IPS DF 6.9 (cell line): ENCODE data around the gene EWSR1.

Experiments used
- DNase-seq: peaks from one replicate; pipeline ENCODE4 v3.0.0-alpha.2; 2013; ENCODE audit warnings: low read depth, low spot score
- H3K27ac ChIP-seq: one replicate; pipeline ENCODE4 v1.5.1; 2013; ENCODE audit warnings: low read length, control low read depth
- H3K27me3 ChIP-seq: 2 replicates; pipeline ENCODE4 v1.6.1; 2013; ENCODE audit warnings: mild to moderate bottlenecking, low read length; ENCODE audit not compliant: control insufficient read depth, insufficient read depth
- H3K36me3 ChIP-seq: 2 replicates; pipeline ENCODE4 v1.6.1; 2013; ENCODE audit warnings: low read length; ENCODE audit not compliant: control insufficient read depth, insufficient read depth
- H3K4me1 ChIP-seq: 2 replicates; pipeline ENCODE4 v1.6.1; 2013; ENCODE audit warnings: low read length; ENCODE audit not compliant: control insufficient read depth, insufficient read depth
- H3K4me3 ChIP-seq: 2 replicates; pipeline ENCODE4 v1.5.1; 2013; ENCODE audit warnings: mild to moderate bottlenecking, low read length
- H3K9me3 ChIP-seq: 2 replicates; pipeline ENCODE4 v1.6.1; 2013; ENCODE audit warnings: low read length, inconsistent platforms; ENCODE audit not compliant: control insufficient read depth, insufficient read depth
- WGBS: extraction: QIAGEN DNeasy Blood & Tissue Kit; methylation state at CpG from one replicate; pipeline ENCODE4 v1.1.7; 2013; ENCODE audit warnings: mixed read lengths, missing lambda C conversion rate; ENCODE audit not compliant: insufficient read length, insufficient coverage; 5-methylcytosine and 5-hydroxymethylcytosine counted together

Gene EWSR1

GRCh38 chr22:29306835-29307595 is 38.9 kb downstream of the EWSR1 start:
- Histone ChIP-seq H3K27ac (no peak overlapping the region), H3K4me3 (peak overlapping the region; percentile 63), H3K4me1 (peaks cover 2% of the 10 kb centered on the region; the same call in 1 of the 2 replicates), H3K27me3 (no peaks in the 10 kb centered on the region), H3K9me3 (no peaks in the 10 kb centered on the region), H3K36me3 (no peaks in the 10 kb centered on the region)
- DNase-seq = peak; percentile 54
- whole genome bisulfite sequencing = no CpG with 5 or more reads among the region's 83 CpGs

GRCh38 chr22:29307596-29308147 is 39.6 kb downstream of the EWSR1 start:
- Histone ChIP-seq H3K4me3 (peak overlapping the region; percentile 63; the same call in 1 of the 2 replicates), H3K27me3 (no peaks in the 10 kb centered on the region), H3K4me1 (peaks cover 2% of the 10 kb centered on the region; the same call in 1 of the 2 replicates), H3K9me3 (no peaks in the 10 kb centered on the region), H3K36me3 (no peaks in the 10 kb centered on the region), H3K27ac (no peak overlapping the region)
- no peak for DNase-seq
- WGBS = no CpG with 5 or more reads among the region's 20 CpGs

GRCh38 chr22:29308148-29308790 is 40.2 kb downstream of the EWSR1 start:
- H3K4me3 ChIP-seq = no peak overlapping the region
- H3K36me3 ChIP-seq = no peaks in the 10 kb centered on the region
- no CpG with 5 or more reads among the region's 50 CpGs for WGBS
- no peak for DNase-seq
- no peaks in the 10 kb centered on the region for H3K9me3 ChIP-seq
- H3K27ac ChIP-seq = no peak overlapping the region
- H3K27me3 ChIP-seq = no peaks in the 10 kb centered on the region
- peaks cover 2% of the 10 kb centered on the region; the same call in 1 of the 2 replicates for H3K4me1 ChIP-seq

GRCh38 chr22:29308791-29309262 is 40.8 kb downstream of the EWSR1 start:
- no peaks in the 10 kb centered on the region for H3K9me3 ChIP-seq
- DNase-seq = no peak
- peaks cover 4% of the 10 kb centered on the region for H3K27me3 ChIP-seq
- no peak overlapping the region for H3K4me3 ChIP-seq
- no peak overlapping the region for H3K27ac ChIP-seq
- H3K4me1 ChIP-seq = peaks cover 2% of the 10 kb centered on the region; the same call in 1 of the 2 replicates
- no peaks in the 10 kb centered on the region for H3K36me3 ChIP-seq
- WGBS = no CpG with 5 or more reads among the region's 13 CpGs

- Histone ChIP-seq H3K9me3 (no peaks in the 10 kb centered on the region), H3K36me3 (no peaks in the 10 kb centered on the region), H3K4me1 (peaks cover 3% of the 10 kb centered on the region; the same call in 1 of the 2 replicates), H3K27ac (no peak overlapping the region), H3K27me3 (peaks cover 11% of the 10 kb centered on the region), H3K4me3 (no peak overlapping the region)
- no peak for DNase-seq
- no CpG with 5 or more reads among the region's 21 CpGs for WGBS
Measured at GRCh38 chr22:29309332-29310064, 41.4 kb downstream of the EWSR1 start.

GRCh38 chr22:29310065-29310862 is 42.2 kb downstream of the EWSR1 start:
- no peak for DNase-seq
- Histone ChIP-seq H3K27ac (no peak overlapping the region), H3K9me3 (no peaks in the 10 kb centered on the region), H3K4me3 (no peak overlapping the region), H3K27me3 (peaks cover 18% of the 10 kb centered on the region), H3K4me1 (peaks cover 5% of the 10 kb centered on the region), H3K36me3 (no peaks in the 10 kb centered on the region)
- no CpG with 5 or more reads among the region's 28 CpGs for WGBS

- Histone ChIP-seq H3K27me3 (peaks cover 21% of the 10 kb centered on the region), H3K4me3 (no peak overlapping the region), H3K36me3 (no peaks in the 10 kb centered on the region), H3K9me3 (no peaks in the 10 kb centered on the region), H3K4me1 (peaks cover 5% of the 10 kb centered on the region), H3K27ac (no peak overlapping the region)
- no CpG with 5 or more reads among the region's 18 CpGs for WGBS
- DNase-seq = no peak
Measured at GRCh38 chr22:29310863-29311339, 42.8 kb downstream of the EWSR1 start.

GRCh38 chr22:29311464-29312217 is 43.6 kb downstream of the EWSR1 start:
- Histone ChIP-seq H3K27me3 (peaks cover 28% of the 10 kb centered on the region), H3K9me3 (no peaks in the 10 kb centered on the region), H3K36me3 (no peaks in the 10 kb centered on the region), H3K4me1 (peaks cover 5% of the 10 kb centered on the region), H3K27ac (no peak overlapping the region), H3K4me3 (no peak overlapping the region)
- no CpG with 5 or more reads among the region's 50 CpGs for WGBS
- no peak for DNase-seq
